NT2/D1 (cell line): ENCODE results near the gene SPTLC2.
"Not testable (repeated sequence)": the region's sequence is repeated elsewhere in the genome, so short reads cannot be mapped to it uniquely, and the experiment has no call there.

Experiments
- DNase-seq: peaks from one replicate; pipeline ENCODE4 v3.0.0-alpha.2; 2011; ENCODE audit warnings: low read depth, low spot score
- H3K27me3 ChIP-seq: 2 replicates; pipeline ENCODE4 v1.6.0; 2011; ENCODE audit warnings: mild to moderate bottlenecking; ENCODE audit not compliant: insufficient read length, insufficient read depth
- H3K36me3 ChIP-seq: 2 replicates; pipeline ENCODE4 v1.6.1; 2011; ENCODE audit warnings: mild to moderate bottlenecking, low read length, mixed read lengths; ENCODE audit not compliant: insufficient read depth, insufficient read length
- H3K4me1 ChIP-seq: 2 replicates; pipeline ENCODE4 v1.5.1; 2011; ENCODE audit not compliant: insufficient read depth, insufficient read length
- H3K4me3 ChIP-seq: 2 replicates; pipeline ENCODE4 v1.5.1; 2011; ENCODE audit warnings: low read depth; ENCODE audit not compliant: insufficient read length
- H3K9ac ChIP-seq: 2 replicates; pipeline ENCODE4 v1.6.0; 2011; ENCODE audit warnings: low read depth; ENCODE audit not compliant: insufficient read length
- H3K9me3 ChIP-seq: 2 replicates; pipeline ENCODE4 v1.5.1; 2011; ENCODE audit warnings: mild to moderate bottlenecking, low read length; ENCODE audit not compliant: insufficient read depth
- SUZ12 ChIP-seq: IDR thresholded peaks from 2 replicates; pipeline ENCODE4 v1.6.1; 2011; ENCODE audit not compliant: insufficient read length, insufficient read depth; ENCODE audit errors: extremely low read depth
- YY1 ChIP-seq: IDR thresholded peaks from 2 replicates; pipeline ENCODE4 v1.6.1; 2011; ENCODE audit not compliant: insufficient read length, insufficient read depth
- ZNF274 ChIP-seq: IDR thresholded peaks from 2 replicates; pipeline ENCODE4 v1.6.1; 2011; ENCODE audit warnings: mild to moderate bottlenecking, low read depth, low read length

The SPTLC2 gene

GRCh38 chr14:77556946-77557345 lies 59.5 kb downstream of the SPTLC2 start:
- no peak for DNase-seq
- Histone ChIP-seq H3K27me3 (no peaks in the 10 kb centered on the region), H3K9ac (no peak overlapping the region), H3K4me3 (no peak overlapping the region), H3K9me3 (no peaks in the 10 kb centered on the region), H3K4me1 (no peaks in the 10 kb centered on the region), H3K36me3 (peaks cover 35% of the 10 kb centered on the region)
- TF ChIP-seq ZNF274: no peak
- TF ChIP-seq YY1: no peak
- no peak for TF ChIP-seq SUZ12

- TF ChIP-seq ZNF274: no peak
- no peak for TF ChIP-seq SUZ12
- TF ChIP-seq YY1: no peak
- Histone ChIP-seq H3K4me3 (no peak overlapping the region), H3K36me3 (peaks cover 35% of the 10 kb centered on the region), H3K27me3 (no peaks in the 10 kb centered on the region), H3K9me3 (no peaks in the 10 kb centered on the region), H3K4me1 (no peaks in the 10 kb centered on the region), H3K9ac (no peak overlapping the region)
- no peak for DNase-seq
Measured at GRCh38 chr14:77554816-77555599, 61.4 kb downstream of the SPTLC2 start.

- Histone ChIP-seq H3K4me3 (no peak overlapping the region), H3K9ac (no peak overlapping the region), H3K9me3 (no peaks in the 10 kb centered on the region), H3K4me1 (no peaks in the 10 kb centered on the region), H3K36me3 (peaks cover 36% of the 10 kb centered on the region), H3K27me3 (no peaks in the 10 kb centered on the region)
- DNase-seq: no peak
- TF ChIP-seq SUZ12 (no peak), YY1 (no peak), ZNF274 (no peak)
Measured at GRCh38 chr14:77554207-77554606, 62.2 kb downstream of the SPTLC2 start.

GRCh38 chr14:77549451-77549850 lies 67.0 kb downstream of the SPTLC2 start:
- Histone ChIP-seq H3K36me3 (peaks cover 30% of the 10 kb centered on the region), H3K4me1 (no peaks in the 10 kb centered on the region), H3K9ac (no peak overlapping the region), H3K4me3 (no peak overlapping the region), H3K27me3 (no peaks in the 10 kb centered on the region), H3K9me3 (no peaks in the 10 kb centered on the region)
- TF ChIP-seq YY1 (no peak), SUZ12 (no peak), ZNF274 (no peak)
- DNase-seq: no peak

GRCh38 chr14:77547512-77548180 lies 68.8 kb downstream of the SPTLC2 start:
- H3K27me3 ChIP-seq: no peaks in the 10 kb centered on the region
- H3K4me3 ChIP-seq: no peak overlapping the region
- TF ChIP-seq YY1: no peak
- TF ChIP-seq ZNF274: no peak
- no peak for TF ChIP-seq SUZ12
- no peaks in the 10 kb centered on the region for H3K9me3 ChIP-seq
- no peaks in the 10 kb centered on the region for H3K4me1 ChIP-seq
- H3K36me3 ChIP-seq: peaks cover 31% of the 10 kb centered on the region
- no peak for DNase-seq
- H3K9ac ChIP-seq: no peak overlapping the region

GRCh38 chr14:77545171-77545570 lies 71.3 kb downstream of the SPTLC2 start:
- H3K36me3 ChIP-seq: peaks cover 25% of the 10 kb centered on the region
- not testable (repeated sequence) for H3K4me3 ChIP-seq, H3K4me1 ChIP-seq, H3K9ac ChIP-seq, H3K9me3 ChIP-seq, H3K27me3 ChIP-seq, DNase-seq

- no peak for DNase-seq
- H3K4me1 ChIP-seq: no peaks in the 10 kb centered on the region
- no peak for TF ChIP-seq SUZ12
- no peak for TF ChIP-seq YY1
- TF ChIP-seq ZNF274: no peak
Measured at GRCh38 chr14:77544571-77544970, 71.9 kb downstream of the SPTLC2 start.

More at GRCh38 chr14:77544571-77544970, 71.9 kb downstream of the SPTLC2 start:
- Histone ChIP-seq H3K9ac (no peak overlapping the region), H3K4me3 (no peak overlapping the region), H3K9me3 (no peaks in the 10 kb centered on the region), H3K36me3 (peaks cover 24% of the 10 kb centered on the region), H3K27me3 (no peaks in the 10 kb centered on the region)
